DND-41 (cell line): ENCODE results near the gene FKBP14.

Experiments
- ATAC-seq: fragments of 200-7000 bp; cut with Tn5 transposase; 3 replicates; pipeline ENCODE4 v1.9.1; 2021; ENCODE audit warnings: low read depth; ENCODE audit not compliant: insufficient read depth
- DNase-seq: peaks from one replicate; pipeline ENCODE4 v3.0.0-alpha.2; 2020
- H2AFZ ChIP-seq: 2 replicates; pipeline ENCODE4 v1.6.0; 2012; ENCODE audit warnings: low read depth, low read length
- H3K27ac ChIP-seq: 2 replicates; pipeline ENCODE4 v1.5.1; 2012; ENCODE audit warnings: low read length, inconsistent platforms
- H3K27me3 ChIP-seq: fragments of 200-600 bp; sonication (generic); 2 replicates; pipeline ENCODE4 v1.6.0; 2012; ENCODE audit warnings: low read length, mild to moderate bottlenecking, inconsistent platforms; ENCODE audit not compliant: insufficient read depth, poor library complexity
- H3K36me3 ChIP-seq: 2 replicates; pipeline ENCODE4 v1.5.1; 2012; ENCODE audit warnings: low read length, inconsistent platforms; ENCODE audit not compliant: insufficient read depth
- H3K4me1 ChIP-seq: 2 replicates; pipeline ENCODE4 v1.5.1; 2012; ENCODE audit warnings: mild to moderate bottlenecking, low read length; ENCODE audit not compliant: insufficient read depth
- H3K4me2 ChIP-seq: 2 replicates; pipeline ENCODE4 v1.6.0; 2012; ENCODE audit warnings: mild to moderate bottlenecking, moderate library complexity, low read length, inconsistent platforms; ENCODE audit not compliant: insufficient read depth
- H3K4me3 ChIP-seq, 2 experiments: fragments of 200-600 bp in 1 of 2; shearing (Covaris generic) in 1 of 2; 2 replicates each; pipeline ENCODE4 v1.5.1; 2012 to 2016; ENCODE audit warnings: inconsistent platforms in 2 of 2, low read length in 2 of 2, mild to moderate bottlenecking in 2 of 2, low read depth in 1 of 2, moderate library complexity in 1 of 2
- H3K79me2 ChIP-seq: 2 replicates; pipeline ENCODE4 v1.6.0; 2012; ENCODE audit warnings: low read length, inconsistent platforms; ENCODE audit not compliant: insufficient read depth
- H3K9ac ChIP-seq: 2 replicates; pipeline ENCODE4 v1.6.0; 2012; ENCODE audit warnings: low read depth, mild to moderate bottlenecking, inconsistent platforms, low read length, moderate library complexity
- H3K9me3 ChIP-seq: 2 replicates; pipeline ENCODE4 v1.5.1; 2012; ENCODE audit warnings: low read length, moderate library complexity, mild to moderate bottlenecking, inconsistent platforms; ENCODE audit not compliant: insufficient read depth, severe bottlenecking
- H4K20me1 ChIP-seq: 2 replicates; pipeline ENCODE4 v1.6.0; 2012; ENCODE audit warnings: low read length; ENCODE audit not compliant: insufficient read depth
- CTCF ChIP-seq: IDR thresholded peaks from 2 replicates; pipeline ENCODE4 v1.5.1; 2012; ENCODE audit warnings: borderline replicate concordance, low read length, moderate library complexity, mild to moderate bottlenecking; ENCODE audit not compliant: poor library complexity, severe bottlenecking; ENCODE audit errors: extremely low read depth
- EZH2 ChIP-seq: IDR thresholded peaks from 3 replicates; pipeline ENCODE4 v1.6.1; 2012; ENCODE audit warnings: borderline replicate concordance, low read depth, mild to moderate bottlenecking, moderate library complexity, low read length, inconsistent platforms; ENCODE audit not compliant: severe bottlenecking

The FKBP14 gene

GRCh38 chr7:30029696-30030095 is 3.2 kb upstream of the FKBP14 start:
- Histone ChIP-seq H3K4me2 (peak overlapping the region; percentile 82), H3K4me3 (peak overlapping the region; percentile 49 to 91; a peak in 3 of 4 replicates), H3K9ac (peak overlapping the region; percentile 76), H3K27ac (no peak overlapping the region), H3K9me3 (no peaks in the 10 kb centered on the region), H3K27me3 (no peaks in the 10 kb centered on the region), H4K20me1 (peaks cover 21% of the 10 kb centered on the region; the same call in 1 of the 2 replicates), H3K36me3 (no peaks in the 10 kb centered on the region), H2AFZ (no peak overlapping the region), H3K4me1 (peaks cover 42% of the 10 kb centered on the region), H3K79me2 (peaks cover 61% of the 10 kb centered on the region)
- peak; percentile 8 for DNase-seq
- no peak for ATAC-seq
- TF ChIP-seq EZH2 (no peak), CTCF (peak; percentile 8)

GRCh38 chr7:30028749-30029635 is 2.5 kb upstream of the FKBP14 start:
- Histone ChIP-seq H3K27ac (peak overlapping the region; percentile 59), H3K27me3 (no peaks in the 10 kb centered on the region), H3K36me3 (no peaks in the 10 kb centered on the region), H3K4me1 (peaks cover 49% of the 10 kb centered on the region), H2AFZ (peak overlapping the region; percentile 79), H4K20me1 (peaks cover 21% of the 10 kb centered on the region; the same call in 1 of the 2 replicates), H3K4me2 (peak overlapping the region; percentile 82), H3K4me3 (peak overlapping the region; percentile 49 to 91), H3K79me2 (peaks cover 61% of the 10 kb centered on the region), H3K9me3 (no peaks in the 10 kb centered on the region), H3K9ac (peak overlapping the region; percentile 76)
- no peak for TF ChIP-seq EZH2
- TF ChIP-seq CTCF, result no peak
- ATAC-seq, result peak; percentile 3; the same call in 1 of the 3 replicates
- peak; percentile 33 for DNase-seq

GRCh38 chr7:30028216-30028748 is 1.8 kb upstream of the FKBP14 start, which contains the start of gene PLEKHA8:
Gene PLEKHA8 (plus strand): TSS chr7:30028412. CDS start chr7:30028763, 351 bp downstream.
- H3K4me3 ChIP-seq, result peak within 1 kb of the TSS; percentile 49 to 91
- no peak for TF ChIP-seq CTCF
- TF ChIP-seq EZH2, result no peak
- DNase-seq, result peak; percentile 92
- H4K20me1 ChIP-seq, result peaks cover 21% of the 10 kb centered on the region; the same call in 1 of the 2 replicates
- peak within 1 kb of the TSS; percentile 80 for H2AFZ ChIP-seq
- peaks cover 64% of the 10 kb centered on the region for H3K79me2 ChIP-seq
- H3K9ac ChIP-seq, result peak within 1 kb of the TSS; percentile 76
- H3K36me3 ChIP-seq, result no peaks in the 10 kb centered on the region
- peak; percentile 64 for ATAC-seq
- peaks cover 56% of the 10 kb centered on the region for H3K4me1 ChIP-seq
- H3K9me3 ChIP-seq, result no peaks in the 10 kb centered on the region
- peak within 1 kb of the TSS; percentile 82 for H3K4me2 ChIP-seq
- H3K27me3 ChIP-seq, result no peaks in the 10 kb centered on the region
- peak within 1 kb of the TSS; percentile 71 for H3K27ac ChIP-seq
